Measurements from ENCODE around the gene PADI2. TPM values are rescaled to one million over a fixed set of nuclear protein-coding genes. Genes with fewer than 3 reads are reported as not detected.

PADI2 gene
- polyA plus RNA-seq, 1 donor (not counting 4 experiments of a cell fraction or from before 2014, with no cell fraction given): 0.13 TPM

DNA sequence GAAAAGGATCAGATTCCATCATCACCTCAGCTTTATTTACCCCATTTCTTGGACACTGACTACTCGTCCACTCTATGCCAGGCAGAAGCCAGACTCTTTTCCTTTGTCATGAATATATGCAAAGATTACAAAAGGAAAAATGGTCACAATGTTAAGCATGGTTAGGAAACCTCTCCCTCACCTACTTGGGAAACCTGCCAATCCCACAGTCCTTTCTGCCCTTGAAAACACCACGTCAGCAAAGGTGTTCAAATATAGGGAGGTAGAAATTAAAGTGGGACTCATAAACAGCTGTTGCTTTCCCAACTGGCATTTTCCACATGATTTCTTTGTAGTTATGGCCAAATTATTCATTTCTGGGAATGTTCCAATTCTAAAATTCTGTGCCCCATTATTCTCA is 91.4 kb downstream of the PADI2 start:
- H3K4me2 ChIP-seq (ENCODE audit: control insufficient read depth, extremely low read depth, insufficient read depth, low read depth, low read length): no peak overlapping the region
- DNase-seq (ENCODE audit: low read depth, low spot score): no peak
- peaks cover 40% of the 10 kb centered on the region in 2 experiments for H3K36me3 ChIP-seq (ENCODE audit: control insufficient read depth in 2 of 2, extremely low read depth in 1 of 2, insufficient read depth in 2 of 2, low read length in 2 of 2)

DNA sequence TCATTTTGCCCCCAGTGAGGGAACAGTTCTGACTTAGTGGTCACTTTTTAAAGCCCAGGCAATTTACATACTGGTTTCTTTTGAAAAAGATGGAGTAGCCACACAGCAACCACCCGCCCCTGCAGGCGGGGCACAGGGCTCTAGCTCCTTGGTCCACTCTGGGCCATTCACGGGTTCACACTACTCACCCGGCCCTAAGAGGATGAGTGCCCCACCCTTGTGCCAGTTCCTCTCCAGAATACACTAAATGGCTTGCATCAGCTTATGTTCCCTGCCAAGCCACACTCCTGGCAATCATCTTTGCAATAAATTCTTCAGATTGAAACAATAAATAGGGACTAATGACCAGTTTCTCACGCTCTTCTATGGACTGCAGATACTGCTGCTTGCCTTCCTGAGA is 91.8 kb downstream of the PADI2 start:
- dilution Hi-C loops (cut with MboI; ENCODE audit: extremely low pct_ligation_motif_present, low sequenced_read_pairs): no loop called here
- DNase-seq (ENCODE audit: low read depth, low spot score): no peak

More for the DNA sequence above, 91.4 kb downstream of the PADI2 start:
- H3K9me3 ChIP-seq (ENCODE audit: control insufficient read depth, low read depth, low read length): no peaks in the 10 kb centered on the region
- H3K27me3 ChIP-seq (ENCODE audit: control insufficient read depth, extremely low read depth, insufficient read depth, low read length): no peaks in the 10 kb centered on the region
- no peaks in the 10 kb centered on the region for H3K9me1 ChIP-seq (ENCODE audit: control insufficient read depth, extremely low read depth, insufficient read depth, low read length)
- no peaks in the 10 kb centered on the region for H3K4me1 ChIP-seq (ENCODE audit: control insufficient read depth, extremely low read depth, insufficient read depth, low read length)
- no peak overlapping the region for H3K27ac ChIP-seq (ENCODE audit: control insufficient read depth, insufficient read depth, low read length)
- H3K9ac ChIP-seq (ENCODE audit: control insufficient read depth, extremely low read depth, insufficient read depth, low read length): no peak overlapping the region
- H3K4me3 ChIP-seq (ENCODE audit: control insufficient read depth in 2 of 3, extremely low read depth in 1 of 3, insufficient read depth in 2 of 3, low read depth in 1 of 3, low read length in 3 of 3): no peak overlapping the region
- no peaks in the 10 kb centered on the region for H3K79me2 ChIP-seq (ENCODE audit: control insufficient read depth, insufficient read depth, low read length)
- H2AFZ ChIP-seq (ENCODE audit: control insufficient read depth, low read length): no peak overlapping the region
- H4K20me1 ChIP-seq (ENCODE audit: control insufficient read depth, extremely low read depth, insufficient read depth, low read length): no peaks in the 10 kb centered on the region
- TF ChIP-seq EZH2 (IDR thresholded peaks at IDR 0.05; ENCODE audit: low read length): no peak
- TF ChIP-seq, protein P1, sequence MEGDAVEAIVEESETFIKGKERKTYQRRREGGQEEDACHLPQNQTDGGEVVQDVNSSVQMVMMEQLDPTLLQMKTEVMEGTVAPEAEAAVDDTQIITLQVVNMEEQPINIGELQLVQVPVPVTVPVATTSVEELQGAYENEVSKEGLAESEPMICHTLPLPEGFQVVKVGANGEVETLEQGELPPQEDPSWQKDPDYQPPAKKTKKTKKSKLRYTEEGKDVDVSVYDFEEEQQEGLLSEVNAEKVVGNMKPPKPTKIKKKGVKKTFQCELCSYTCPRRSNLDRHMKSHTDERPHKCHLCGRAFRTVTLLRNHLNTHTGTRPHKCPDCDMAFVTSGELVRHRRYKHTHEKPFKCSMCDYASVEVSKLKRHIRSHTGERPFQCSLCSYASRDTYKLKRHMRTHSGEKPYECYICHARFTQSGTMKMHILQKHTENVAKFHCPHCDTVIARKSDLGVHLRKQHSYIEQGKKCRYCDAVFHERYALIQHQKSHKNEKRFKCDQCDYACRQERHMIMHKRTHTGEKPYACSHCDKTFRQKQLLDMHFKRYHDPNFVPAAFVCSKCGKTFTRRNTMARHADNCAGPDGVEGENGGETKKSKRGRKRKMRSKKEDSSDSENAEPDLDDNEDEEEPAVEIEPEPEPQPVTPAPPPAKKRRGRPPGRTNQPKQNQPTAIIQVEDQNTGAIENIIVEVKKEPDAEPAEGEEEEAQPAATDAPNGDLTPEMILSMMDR (optimal IDR thresholded peaks at IDR 0.05 in 1 of 3, IDR thresholded peaks at IDR 0.05 in 1 of 3, conservative IDR thresholded peaks at IDR 0.05 in 1 of 3; ENCODE audit: extremely low read depth in 1 of 3, insufficient read depth in 2 of 3, low read length in 3 of 3): no peak
- dilution Hi-C loops (cut with MboI; ENCODE audit: extremely low pct_ligation_motif_present, low sequenced_read_pairs): no loop called here
- no peak for FAIRE-seq

More for the DNA sequence above, 91.8 kb downstream of the PADI2 start:
- H3K36me3 ChIP-seq (ENCODE audit: control insufficient read depth in 2 of 2, extremely low read depth in 1 of 2, insufficient read depth in 2 of 2, low read length in 2 of 2): peaks cover 37 to 40% of the 10 kb centered on the region in 2 experiments
- no peaks in the 10 kb centered on the region for H3K27me3 ChIP-seq (ENCODE audit: control insufficient read depth, extremely low read depth, insufficient read depth, low read length)
- H4K20me1 ChIP-seq (ENCODE audit: control insufficient read depth, extremely low read depth, insufficient read depth, low read length): no peaks in the 10 kb centered on the region
- FAIRE-seq: no peak
- no peak overlapping the region for H3K27ac ChIP-seq (ENCODE audit: control insufficient read depth, insufficient read depth, low read length)
- H3K9me1 ChIP-seq (ENCODE audit: control insufficient read depth, extremely low read depth, insufficient read depth, low read length): no peaks in the 10 kb centered on the region
- TF ChIP-seq EZH2 (IDR thresholded peaks at IDR 0.05; ENCODE audit: low read length): no peak
- TF ChIP-seq, protein P1 (optimal IDR thresholded peaks at IDR 0.05 in 1 of 3, IDR thresholded peaks at IDR 0.05 in 1 of 3, conservative IDR thresholded peaks at IDR 0.05 in 1 of 3; ENCODE audit: extremely low read depth in 1 of 3, insufficient read depth in 2 of 3, low read length in 3 of 3): no peak
- H2AFZ ChIP-seq (ENCODE audit: control insufficient read depth, low read length): no peak overlapping the region
- H3K9ac ChIP-seq (ENCODE audit: control insufficient read depth, extremely low read depth, insufficient read depth, low read length): no peak overlapping the region
- no peaks in the 10 kb centered on the region for H3K4me1 ChIP-seq (ENCODE audit: control insufficient read depth, extremely low read depth, insufficient read depth, low read length)
- H3K4me3 ChIP-seq (ENCODE audit: control insufficient read depth in 2 of 3, extremely low read depth in 1 of 3, insufficient read depth in 2 of 3, low read depth in 1 of 3, low read length in 3 of 3): no peak overlapping the region
- H3K4me2 ChIP-seq (ENCODE audit: control insufficient read depth, extremely low read depth, insufficient read depth, low read depth, low read length): no peak overlapping the region
- no peaks in the 10 kb centered on the region for H3K79me2 ChIP-seq (ENCODE audit: control insufficient read depth, insufficient read depth, low read length)
- H3K9me3 ChIP-seq (ENCODE audit: control insufficient read depth, low read depth, low read length): no peaks in the 10 kb centered on the region
